Osteoblast (primary cell): ENCODE results near the gene COL16A1. TPM values are rescaled to one million over a fixed set of nuclear protein-coding genes. Genes with fewer than 3 reads are reported as not detected.

Source experiments
- DNase-seq: peaks from one replicate; pipeline ENCODE4 v3.0.0; 2011; ENCODE audit warnings: low spot score, mixed read lengths; ENCODE audit not compliant: insufficient read length; ENCODE audit errors: missing footprints
- H2AFZ ChIP-seq: 2 replicates; pipeline ENCODE4 v1.6.0; 2011; ENCODE audit warnings: mild to moderate bottlenecking, low read length
- H3K27ac ChIP-seq: 2 replicates; pipeline ENCODE4 v1.5.1; 2011; ENCODE audit warnings: mild to moderate bottlenecking, low read depth, low read length, moderate library complexity
- H3K27me3 ChIP-seq: 2 replicates; pipeline ENCODE4 v1.6.0; 2012; ENCODE audit warnings: mild to moderate bottlenecking, control low read depth, inconsistent platforms, low read length, moderate library complexity; ENCODE audit not compliant: insufficient read depth
- H3K36me3 ChIP-seq: 2 replicates; pipeline ENCODE4 v1.5.1; 2011; ENCODE audit warnings: mild to moderate bottlenecking, low read length, control low read depth, moderate library complexity; ENCODE audit not compliant: insufficient read depth
- H3K4me1 ChIP-seq: 2 replicates; pipeline ENCODE4 v1.5.1; 2011; ENCODE audit warnings: mild to moderate bottlenecking, low read length, control low read depth, moderate library complexity; ENCODE audit not compliant: insufficient read depth
- H3K4me2 ChIP-seq: 2 replicates; pipeline ENCODE4 v1.6.0; 2011; ENCODE audit warnings: mild to moderate bottlenecking, low read length; ENCODE audit not compliant: insufficient read depth
- H3K4me3 ChIP-seq: fragments of 200-600 bp; sonication (generic); 3 replicates; pipeline ENCODE4 v1.5.1; 2012; ENCODE audit warnings: mild to moderate bottlenecking, low read length, inconsistent platforms; ENCODE audit not compliant: insufficient read depth
- H3K79me2 ChIP-seq: 2 replicates; pipeline ENCODE4 v1.6.0; 2012; ENCODE audit warnings: mild to moderate bottlenecking, low read length, control low read depth, inconsistent platforms; ENCODE audit not compliant: insufficient read depth
- H3K9me3 ChIP-seq: 2 replicates; pipeline ENCODE4 v1.5.1; 2011; ENCODE audit warnings: low read depth, low read length, control low read depth
- H4K20me1 ChIP-seq: 2 replicates; pipeline ENCODE4 v1.6.0; 2012; ENCODE audit warnings: mild to moderate bottlenecking, low read length, control low read depth; ENCODE audit not compliant: insufficient read depth
- total RNA-seq: library from RNA; depleted of rRNA; stranded (reverse); fragments of >200 nt; gene quantifications from 2 replicates; pipeline ENCODE4 v1.2.3, GENCODE V29; 2012
- TF ChIP-seq, protein P1 (sequence below): IDR thresholded peaks from 2 replicates; pipeline ENCODE4 v1.5.1; 2011; ENCODE audit warnings: mild to moderate bottlenecking, low read depth, low read length, moderate library complexity; ENCODE audit errors: extremely low read depth

COL16A1 gene
- total RNA-seq, 1 donor, result 197 TPM

DNA sequence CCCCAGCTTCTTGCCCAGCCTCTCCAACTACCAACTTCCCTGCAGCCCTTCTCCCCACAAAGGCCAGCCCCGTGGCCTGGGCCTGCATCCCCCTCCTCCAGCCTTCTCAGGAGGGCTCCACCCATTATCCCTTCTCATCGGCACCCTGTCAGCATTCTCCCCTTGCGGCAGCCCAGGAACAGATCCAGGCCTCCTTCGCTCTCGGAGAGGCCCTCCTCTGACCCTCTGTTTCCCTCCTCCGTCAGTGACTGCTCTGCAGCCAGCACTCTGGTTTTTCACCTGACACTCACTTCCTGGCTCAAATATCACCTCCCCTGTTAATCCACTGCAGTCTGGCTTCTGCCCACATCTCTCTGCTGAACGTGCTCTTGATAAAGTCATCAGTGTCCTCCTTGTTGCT lies 42.9 kb upstream of the COL16A1 start:
- H3K4me1 ChIP-seq, result peaks cover 16% of the 10 kb centered on the region
- no peak overlapping the region for H3K4me2 ChIP-seq
- TF ChIP-seq, protein P1, sequence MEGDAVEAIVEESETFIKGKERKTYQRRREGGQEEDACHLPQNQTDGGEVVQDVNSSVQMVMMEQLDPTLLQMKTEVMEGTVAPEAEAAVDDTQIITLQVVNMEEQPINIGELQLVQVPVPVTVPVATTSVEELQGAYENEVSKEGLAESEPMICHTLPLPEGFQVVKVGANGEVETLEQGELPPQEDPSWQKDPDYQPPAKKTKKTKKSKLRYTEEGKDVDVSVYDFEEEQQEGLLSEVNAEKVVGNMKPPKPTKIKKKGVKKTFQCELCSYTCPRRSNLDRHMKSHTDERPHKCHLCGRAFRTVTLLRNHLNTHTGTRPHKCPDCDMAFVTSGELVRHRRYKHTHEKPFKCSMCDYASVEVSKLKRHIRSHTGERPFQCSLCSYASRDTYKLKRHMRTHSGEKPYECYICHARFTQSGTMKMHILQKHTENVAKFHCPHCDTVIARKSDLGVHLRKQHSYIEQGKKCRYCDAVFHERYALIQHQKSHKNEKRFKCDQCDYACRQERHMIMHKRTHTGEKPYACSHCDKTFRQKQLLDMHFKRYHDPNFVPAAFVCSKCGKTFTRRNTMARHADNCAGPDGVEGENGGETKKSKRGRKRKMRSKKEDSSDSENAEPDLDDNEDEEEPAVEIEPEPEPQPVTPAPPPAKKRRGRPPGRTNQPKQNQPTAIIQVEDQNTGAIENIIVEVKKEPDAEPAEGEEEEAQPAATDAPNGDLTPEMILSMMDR, result no peak
- DNase-seq, result no peak
- H3K27me3 ChIP-seq, result no peaks in the 10 kb centered on the region
- no peak overlapping the region for H3K4me3 ChIP-seq
- no peak overlapping the region for H2AFZ ChIP-seq
- H3K27ac ChIP-seq, result no peak overlapping the region
- H3K36me3 ChIP-seq, result no peaks in the 10 kb centered on the region
- H4K20me1 ChIP-seq, result peaks cover 32% of the 10 kb centered on the region
- no peaks in the 10 kb centered on the region for H3K79me2 ChIP-seq
- no peaks in the 10 kb centered on the region for H3K9me3 ChIP-seq

- Histone ChIP-seq H3K27ac (no peak overlapping the region), H4K20me1 (peaks cover 29% of the 10 kb centered on the region), H3K79me2 (no peaks in the 10 kb centered on the region), H3K4me2 (no peak overlapping the region), H2AFZ (no peak overlapping the region), H3K27me3 (no peaks in the 10 kb centered on the region), H3K36me3 (no peaks in the 10 kb centered on the region), H3K9me3 (no peaks in the 10 kb centered on the region), H3K4me3 (no peak overlapping the region), H3K4me1 (peaks cover 13% of the 10 kb centered on the region)
- TF ChIP-seq, protein P1, result no peak
- DNase-seq, result no peak
These were observed 42.3 kb upstream of the COL16A1 start for GRCh38 chr1:31745946-31746670.

DNA sequence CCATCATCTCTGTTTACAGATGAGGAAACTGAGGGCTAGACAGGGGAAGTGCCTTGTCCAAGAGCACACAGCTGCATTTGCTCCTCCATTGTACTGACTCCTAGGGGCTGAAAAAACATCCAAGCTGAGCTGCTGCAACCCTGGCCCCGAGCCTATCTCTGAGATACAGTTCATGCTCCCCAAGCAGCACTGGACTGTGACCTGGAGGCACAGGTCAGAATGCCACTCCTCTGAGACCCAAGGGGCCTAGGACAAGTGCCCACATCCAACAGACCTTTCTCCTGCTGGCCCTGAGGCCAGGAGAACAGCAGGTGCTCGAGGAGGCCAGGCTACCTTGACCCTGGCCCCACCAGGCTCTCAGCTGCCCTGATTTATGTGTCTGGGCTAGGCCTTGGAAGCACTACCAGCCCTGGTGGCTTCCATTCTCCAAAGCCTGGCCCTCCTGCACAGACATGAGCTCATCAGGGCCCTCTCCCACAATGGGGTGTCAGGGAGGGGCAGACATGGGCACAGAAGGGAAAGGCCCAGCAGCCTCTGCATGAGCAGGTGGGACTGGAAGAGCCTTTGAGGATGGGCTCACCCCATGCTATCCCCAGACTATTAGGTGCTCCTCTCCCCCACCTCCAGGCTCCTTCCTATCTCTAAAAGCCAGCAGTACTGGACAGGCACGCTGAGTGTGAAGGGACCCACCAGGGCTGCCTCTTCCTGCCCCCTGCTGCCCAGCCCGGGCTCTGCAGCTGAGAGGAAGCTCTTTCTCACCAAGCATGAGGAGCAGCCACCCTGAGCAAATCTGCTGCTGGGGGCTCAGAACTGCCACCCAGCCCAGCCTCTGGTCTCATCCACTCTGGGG lies 41.5 kb upstream of the COL16A1 start:
- no peaks in the 10 kb centered on the region for H3K36me3 ChIP-seq

More for the DNA sequence above, 41.5 kb upstream of the COL16A1 start:
- peak; percentile 99 for DNase-seq
- Histone ChIP-seq H4K20me1 (peaks cover 23% of the 10 kb centered on the region), H3K9me3 (no peaks in the 10 kb centered on the region), H3K4me1 (peaks cover 5% of the 10 kb centered on the region), H3K4me2 (no peak overlapping the region), H2AFZ (no peak overlapping the region), H3K4me3 (no peak overlapping the region), H3K27ac (no peak overlapping the region), H3K79me2 (no peaks in the 10 kb centered on the region), H3K27me3 (no peaks in the 10 kb centered on the region)
- TF ChIP-seq, protein P1, result peak; percentile 90
